H9 (cell line): Measurements from ENCODE around the gene URI1. TPM values are rescaled to one million over a fixed set of nuclear protein-coding genes. Genes with fewer than 3 reads are reported as not detected.
A peak's percentile ranks its signal among the peaks of the same experiment; 100 is the strongest.
"Not testable (repeated sequence)": the region's sequence is repeated elsewhere in the genome, so short reads cannot be mapped to it uniquely, and the experiment has no call there.

Experiments
- DNase-seq: peaks from one replicate; pipeline ENCODE4 v3.0.0-alpha.2; 2017
- H2AFZ ChIP-seq: one replicate; pipeline ENCODE4 v1.6.1; 2013; ENCODE audit warnings: mild to moderate bottlenecking, low read length, control low read depth, moderate library complexity
- H2AK5ac ChIP-seq: 2 replicates; pipeline ENCODE4 v1.6.1; 2013; ENCODE audit warnings: low read length, control low read depth, mixed read lengths; ENCODE audit not compliant: insufficient read length
- H2BK120ac ChIP-seq: one replicate; pipeline ENCODE4 v1.6.1; 2013; ENCODE audit warnings: low read depth, mild to moderate bottlenecking, low read length, control low read depth, inconsistent platforms; ENCODE audit not compliant: poor library complexity, severe bottlenecking
- H2BK12ac ChIP-seq: 2 replicates; pipeline ENCODE4 v1.6.1; 2013; ENCODE audit warnings: low read length, control low read depth, mixed read lengths, low read depth; ENCODE audit not compliant: insufficient read length
- H2BK15ac ChIP-seq: 2 replicates; pipeline ENCODE4 v1.6.1; 2013; ENCODE audit warnings: low read depth, low read length, control low read depth
- H2BK20ac ChIP-seq: one replicate; pipeline ENCODE4 v1.6.1; 2013; ENCODE audit warnings: low read depth, mild to moderate bottlenecking, low read length, control low read depth, inconsistent platforms; ENCODE audit not compliant: poor library complexity, severe bottlenecking
- H2BK5ac ChIP-seq: 2 replicates; pipeline ENCODE4 v1.6.1; 2013; ENCODE audit warnings: low read length, control low read depth, mixed read lengths; ENCODE audit not compliant: insufficient read length
- H3K14ac ChIP-seq: 2 replicates; pipeline ENCODE4 v1.6.1; 2013; ENCODE audit warnings: low read length, control low read depth; ENCODE audit not compliant: insufficient read depth
- H3K18ac ChIP-seq: 2 replicates; pipeline ENCODE4 v1.6.1; 2013; ENCODE audit warnings: low read depth, mild to moderate bottlenecking, mixed read lengths, low read length, control low read depth; ENCODE audit not compliant: insufficient read length
- H3K23ac ChIP-seq: 2 replicates; pipeline ENCODE4 v1.6.1; 2013; ENCODE audit warnings: low read length, control low read depth, mixed read lengths, low read depth; ENCODE audit not compliant: insufficient read length
- H3K23me2 ChIP-seq: 2 replicates; pipeline ENCODE4 v1.6.1; 2013; ENCODE audit warnings: low read depth, mild to moderate bottlenecking, mixed read lengths, low read length, control low read depth; ENCODE audit not compliant: insufficient read length, poor library complexity, severe bottlenecking
- H3K27ac ChIP-seq: 2 replicates; pipeline ENCODE4 v1.5.1; 2013; ENCODE audit warnings: low read length, control low read depth, mixed read lengths, low read depth; ENCODE audit not compliant: insufficient read length
- H3K27me3 ChIP-seq: 2 replicates; pipeline ENCODE4 v1.6.1; 2013; ENCODE audit warnings: low read length, control low read depth, inconsistent platforms; ENCODE audit not compliant: insufficient read depth
- H3K4ac ChIP-seq: 2 replicates; pipeline ENCODE4 v1.6.1; 2013; ENCODE audit warnings: low read depth, mild to moderate bottlenecking, control low read depth, inconsistent platforms, low read length, moderate library complexity
- H3K4me1 ChIP-seq: 2 replicates; pipeline ENCODE4 v1.6.1; 2013; ENCODE audit warnings: low read length, control low read depth, inconsistent platforms; ENCODE audit not compliant: insufficient read depth
- H3K4me2 ChIP-seq: 2 replicates; pipeline ENCODE4 v1.6.1; 2013; ENCODE audit warnings: low read length, control low read depth, mixed read lengths; ENCODE audit not compliant: insufficient read length, insufficient read depth
- H3K56ac ChIP-seq: 2 replicates; pipeline ENCODE4 v1.6.1; 2013; ENCODE audit warnings: low read depth, mild to moderate bottlenecking, mixed read lengths, low read length, control low read depth; ENCODE audit not compliant: insufficient read length
- H3K79me1 ChIP-seq: 2 replicates; pipeline ENCODE4 v1.6.1; 2013; ENCODE audit warnings: low read depth, mild to moderate bottlenecking, moderate library complexity, low read length, control low read depth, inconsistent platforms; ENCODE audit not compliant: insufficient read depth, poor library complexity, severe bottlenecking
- H3K79me2 ChIP-seq: 2 replicates; pipeline ENCODE4 v1.6.1; 2013; ENCODE audit warnings: low read length, control low read depth, inconsistent platforms; ENCODE audit not compliant: insufficient read depth
- H3K9ac ChIP-seq: 2 replicates; pipeline ENCODE4 v1.6.1; 2013; ENCODE audit warnings: low read length, control low read depth, mixed read lengths; ENCODE audit not compliant: insufficient read length; ENCODE audit errors: extremely low read depth
- H3K9me3 ChIP-seq: one replicate; pipeline ENCODE4 v1.6.1; 2013; ENCODE audit warnings: low read depth, low read length, inconsistent platforms; ENCODE audit not compliant: control insufficient read depth
- H3T11ph ChIP-seq: one replicate; pipeline ENCODE4 v1.6.1; 2013; ENCODE audit warnings: mild to moderate bottlenecking, low read length, control low read depth, inconsistent platforms
- H4K20me1 ChIP-seq: one replicate; pipeline ENCODE4 v1.6.1; 2013; ENCODE audit not compliant: control insufficient read depth, insufficient read length, insufficient read depth
- H4K5ac ChIP-seq: 2 replicates; pipeline ENCODE4 v1.6.1; 2013; ENCODE audit warnings: low read depth, mild to moderate bottlenecking, mixed read lengths, low read length, control low read depth; ENCODE audit not compliant: insufficient read length
- H4K8ac ChIP-seq: replicated peaks from 2 replicates; pipeline ENCODE4 v1.6.1; 2013; ENCODE audit warnings: low read length, control low read depth, mixed read lengths, low read depth; ENCODE audit not compliant: insufficient read length
- H4K91ac ChIP-seq: 2 replicates; pipeline ENCODE4 v1.6.1; 2013; ENCODE audit warnings: low read depth, mild to moderate bottlenecking, moderate library complexity, mixed read lengths, low read length, control low read depth; ENCODE audit not compliant: insufficient read length
- H3K27ac Mint-ChIP-seq, 3 experiments: 2 replicates in 2 of 3; 3 replicates in 1 of 3; pipeline ENCODE4 v1.8.0; 2020 to 2021; ENCODE audit warnings: mixed read lengths in 3 of 3, mild to moderate bottlenecking in 1 of 3, moderate library complexity in 1 of 3
- H3K27me3 Mint-ChIP-seq: 2 replicates; pipeline ENCODE4 v1.8.0; 2021; ENCODE audit warnings: low read depth, mild to moderate bottlenecking, moderate library complexity, mixed read lengths
- H3K36me3 Mint-ChIP-seq, 3 experiments: 2 replicates in 2 of 3; 3 replicates in 1 of 3; pipeline ENCODE4 v1.8.0; 2020 to 2021; ENCODE audit warnings: low read depth in 3 of 3, mixed read lengths in 3 of 3; ENCODE audit not compliant: insufficient read depth in 1 of 3
- H3K4me1 Mint-ChIP-seq, 2 experiments: 2 replicates each; pipeline ENCODE4 v1.8.0; 2020; ENCODE audit warnings: mixed read lengths in 2 of 2
- H3K4me3 Mint-ChIP-seq, 2 experiments: 2 replicates in 1 of 2; 3 replicates in 1 of 2; pipeline ENCODE4 v1.8.0; 2020 to 2021; ENCODE audit warnings: mild to moderate bottlenecking in 2 of 2, mixed read lengths in 2 of 2, moderate library complexity in 1 of 2
- H3K9me3 Mint-ChIP-seq, 2 experiments: 2 replicates in 1 of 2; 3 replicates in 1 of 2; pipeline ENCODE4 v1.8.0; 2020; ENCODE audit warnings: mild to moderate bottlenecking in 2 of 2, mixed read lengths in 2 of 2, moderate library complexity in 1 of 2
- CTCF ChIP-seq: fragments of 200-600 bp; sonication (generic); conservative IDR thresholded peaks from 3 replicates; pipeline ENCODE4 v1.8.0; 2021; ENCODE audit warnings: antibody characterized with exemption, mild to moderate bottlenecking
- WGBS: extraction: QIAGEN DNeasy Blood & Tissue Kit; methylation state at CpG from one replicate; pipeline ENCODE4 v1.1.7; 2013; ENCODE audit warnings: missing lambda C conversion rate, low lambda C conversion rate, mixed read lengths; ENCODE audit not compliant: insufficient read length; ENCODE audit errors: extremely low coverage; 5-methylcytosine and 5-hydroxymethylcytosine counted together
- total RNA-seq: library from RNA; stranded (reverse); gene quantifications from 2 replicates; pipeline ENCODE4 v1.2.1, GENCODE V29; 2021

Gene URI1
- total RNA-seq, 1 experiment from 2014 or later = 54.3 TPM

- H3K56ac ChIP-seq = no peak overlapping the region
- no peaks in the 10 kb centered on the region for H3K23me2 ChIP-seq
- no peak overlapping the region for H2BK120ac ChIP-seq
- no peak overlapping the region for H3T11ph ChIP-seq
- H3K14ac ChIP-seq = no peak overlapping the region
- no peak overlapping the region for H2BK12ac ChIP-seq
- Mint-ChIP-seq H3K4me3 (no peak overlapping the region), H3K4me1 (peaks cover 10 to 13% of the 10 kb centered on the region in 2 experiments), H3K27me3 (no peaks in the 10 kb centered on the region), H3K9me3 (peaks cover 23 to 28% of the 10 kb centered on the region in 2 experiments), H3K27ac (no peak overlapping the region), H3K36me3 (peaks cover 37 to 65% (median 53%) of the 10 kb centered on the region in 3 experiments)
- H3K79me1 ChIP-seq = no peaks in the 10 kb centered on the region
- H3K79me2 ChIP-seq = no peaks in the 10 kb centered on the region
- H2AK5ac ChIP-seq = no peak overlapping the region
- no peak overlapping the region for H4K8ac ChIP-seq
- no peak overlapping the region for H2BK5ac ChIP-seq
- no peak overlapping the region for H3K4ac ChIP-seq
- H3K18ac ChIP-seq = no peak overlapping the region
- no peaks in the 10 kb centered on the region for H4K20me1 ChIP-seq
- no peak overlapping the region for H3K9ac ChIP-seq
- H4K91ac ChIP-seq = no peak overlapping the region
- TF ChIP-seq CTCF = no peak
- H3K4me2 ChIP-seq = no peak overlapping the region
- no peak overlapping the region for H3K23ac ChIP-seq
- H3K9me3 ChIP-seq = peaks cover 8% of the 10 kb centered on the region
- no peak overlapping the region for H2AFZ ChIP-seq
- no peak overlapping the region for H3K27ac ChIP-seq
- DNase-seq = no peak
- H3K27me3 ChIP-seq = no peaks in the 10 kb centered on the region; the same call in 1 of the 2 replicates
- no peak overlapping the region for H4K5ac ChIP-seq
- no peaks in the 10 kb centered on the region for H3K4me1 ChIP-seq
- no peak overlapping the region for H2BK15ac ChIP-seq
- no CpG with 5 or more reads among the region's 5 CpGs for WGBS
- H2BK20ac ChIP-seq = no peak overlapping the region
Observed at GRCh38 chr19:30037835-30038234, 95.8 kb downstream of the URI1 start.

DNA sequence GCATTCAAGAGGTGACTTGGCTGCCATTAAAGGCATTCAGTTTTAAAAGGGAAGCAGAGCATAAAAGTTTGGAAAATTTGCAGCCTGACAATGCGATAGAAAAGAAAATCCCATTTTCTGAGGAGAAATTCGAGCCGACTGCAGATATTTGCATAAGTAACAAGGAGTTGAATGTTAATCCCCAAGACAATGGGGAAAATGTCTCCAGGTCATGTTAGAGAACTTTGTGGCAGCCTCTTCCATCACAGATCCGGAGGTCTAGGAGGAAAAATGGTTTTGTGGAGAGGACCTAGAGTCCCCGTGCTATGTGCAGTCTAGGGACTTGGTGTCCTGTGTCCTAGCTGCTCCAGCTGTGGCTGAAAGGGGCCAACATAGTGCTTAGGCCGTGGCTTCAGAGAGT, 99.9 kb downstream of the URI1 start:
- H4K91ac ChIP-seq, H3K27me3 Mint-ChIP-seq, H4K8ac ChIP-seq, H3K23ac ChIP-seq, H3K27ac ChIP-seq, H2BK15ac ChIP-seq, H3K56ac ChIP-seq, H3K79me2 ChIP-seq, H3K4me2 ChIP-seq, H4K20me1 ChIP-seq, DNase-seq, H3K27me3 ChIP-seq, H3K9me3 ChIP-seq, H3T11ph ChIP-seq, H3K4me1 ChIP-seq, H3K14ac ChIP-seq, H2AK5ac ChIP-seq, H3K23me2 ChIP-seq, H2BK12ac ChIP-seq, H3K4ac ChIP-seq, H3K9ac ChIP-seq, H3K79me1 ChIP-seq, H2BK20ac ChIP-seq, H2AFZ ChIP-seq, H2BK5ac ChIP-seq, H4K5ac ChIP-seq, H3K4me3 Mint-ChIP-seq, H3K18ac ChIP-seq, H2BK120ac ChIP-seq: not testable (repeated sequence)
- H3K4me1 Mint-ChIP-seq = peaks cover 17 to 20% of the 10 kb centered on the region in 2 experiments
- H3K36me3 Mint-ChIP-seq = peaks cover 37 to 51% (median 37%) of the 10 kb centered on the region in 3 experiments
- peaks cover 23 to 27% of the 10 kb centered on the region in 2 experiments for H3K9me3 Mint-ChIP-seq
- peak overlapping the region in 1 of 3 experiments; percentile 68; a peak in 3 of 7 replicates for H3K27ac Mint-ChIP-seq
- WGBS = no CpG with 5 or more reads among the region's 6 CpGs
